Lower leg skin (tissue), 3 donors: ENCODE results near the gene PRDM16.

Experiments
- CTCF ChIP-seq, 3 donors: fragments of 450-650 bp; IDR thresholded peaks; one replicate each; pipeline ENCODE4 v1.5.1; 2016; ENCODE audit warnings: antibody characterized with exemption in 3 of 3, mild to moderate bottlenecking in 3 of 3, moderate library complexity in 2 of 3
- POLR2A ChIP-seq, 2 donors: fragments of 450-650 bp; IDR thresholded peaks; one replicate each; pipeline ENCODE4 v1.6.1; 2016 to 2017; ENCODE audit warnings: antibody characterized with exemption in 2 of 2, mild to moderate bottlenecking in 1 of 2, moderate library complexity in 1 of 2

- TF ChIP-seq POLR2A (IDR thresholded peaks at IDR 0.05) = no peak
- TF ChIP-seq CTCF (IDR thresholded peaks at IDR 0.05) = no peak
These were observed 64.7 kb downstream of the PRDM16 start for GRCh38 chr1:3133686-3134085.
